ENCODE results near the gene YWHAE.

DNA sequence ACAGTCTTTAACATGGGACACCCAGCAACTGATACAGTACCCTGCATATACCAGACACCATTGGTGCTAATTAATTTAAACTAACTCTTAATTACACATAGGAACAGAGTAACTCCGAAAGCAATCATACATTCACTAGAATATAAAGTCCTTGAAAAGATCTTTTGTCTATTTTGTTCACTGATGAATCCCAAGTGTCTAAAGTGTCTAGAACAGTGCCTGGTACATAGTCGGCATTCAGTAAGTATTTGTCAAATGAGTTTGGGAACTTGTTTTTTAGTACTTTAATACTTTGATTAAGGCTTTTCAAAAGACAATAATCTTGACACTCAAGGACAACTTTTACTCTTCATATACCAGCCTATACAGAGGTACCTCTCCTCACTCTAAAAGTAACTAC lies 13.8 kb downstream of the YWHAE start:
- TF ChIP-seq, protein P1, sequence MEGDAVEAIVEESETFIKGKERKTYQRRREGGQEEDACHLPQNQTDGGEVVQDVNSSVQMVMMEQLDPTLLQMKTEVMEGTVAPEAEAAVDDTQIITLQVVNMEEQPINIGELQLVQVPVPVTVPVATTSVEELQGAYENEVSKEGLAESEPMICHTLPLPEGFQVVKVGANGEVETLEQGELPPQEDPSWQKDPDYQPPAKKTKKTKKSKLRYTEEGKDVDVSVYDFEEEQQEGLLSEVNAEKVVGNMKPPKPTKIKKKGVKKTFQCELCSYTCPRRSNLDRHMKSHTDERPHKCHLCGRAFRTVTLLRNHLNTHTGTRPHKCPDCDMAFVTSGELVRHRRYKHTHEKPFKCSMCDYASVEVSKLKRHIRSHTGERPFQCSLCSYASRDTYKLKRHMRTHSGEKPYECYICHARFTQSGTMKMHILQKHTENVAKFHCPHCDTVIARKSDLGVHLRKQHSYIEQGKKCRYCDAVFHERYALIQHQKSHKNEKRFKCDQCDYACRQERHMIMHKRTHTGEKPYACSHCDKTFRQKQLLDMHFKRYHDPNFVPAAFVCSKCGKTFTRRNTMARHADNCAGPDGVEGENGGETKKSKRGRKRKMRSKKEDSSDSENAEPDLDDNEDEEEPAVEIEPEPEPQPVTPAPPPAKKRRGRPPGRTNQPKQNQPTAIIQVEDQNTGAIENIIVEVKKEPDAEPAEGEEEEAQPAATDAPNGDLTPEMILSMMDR (IDR thresholded peaks at IDR 0.05): no peak
- TF ChIP-seq EZH2phosphoT487 (IDR thresholded peaks at IDR 0.05): no peak
- TF ChIP-seq EZH2 (IDR thresholded peaks at IDR 0.05): no peak

Measured in neural progenitor cell (in vitro differentiated cells).